Measurements from ENCODE around the gene FBXO34.
A peak's percentile ranks its signal among the peaks of the same experiment; 100 is the strongest.

The FBXO34 gene

DNA sequence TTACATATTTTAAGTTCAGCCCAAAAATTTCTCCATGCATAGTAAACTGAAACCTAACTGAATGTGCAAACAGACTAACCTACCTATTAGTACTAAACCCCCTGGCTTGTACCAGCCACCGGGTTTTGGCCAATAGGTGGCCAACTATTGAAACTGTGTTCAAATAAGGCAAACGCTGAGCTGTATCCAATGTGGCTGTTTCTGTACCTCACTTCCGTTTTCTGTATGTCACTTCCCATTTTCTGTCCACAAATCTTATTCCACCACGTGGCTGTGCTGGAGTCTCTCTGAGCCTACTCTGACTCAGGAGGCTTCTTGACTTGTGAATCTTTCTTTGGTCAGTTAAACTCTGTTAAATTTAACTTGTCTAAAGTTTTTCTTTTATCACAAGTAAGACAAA lies 6.0 kb upstream of the FBXO34 start:
- ATAC-seq, result no peak

GRCh38 chr14:55267820-55268219 lies 3.4 kb upstream of the FBXO34 start:
- TF ChIP-seq CSRNP3 (CRISPR knock-in tag; IDR thresholded peaks at IDR 0.05) (no peak), ESRRG (CRISPR knock-in tag; IDR thresholded peaks at IDR 0.05) (no peak)
- no peak for ATAC-seq

More for the DNA sequence above, 6.0 kb upstream of the FBXO34 start:
- TF ChIP-seq ZNF70 (CRISPR knock-in tag; IDR thresholded peaks at IDR 0.05) (no peak), TOX (CRISPR knock-in tag; IDR thresholded peaks at IDR 0.05; ENCODE audit: borderline replicate concordance) (no peak), ESRRG (CRISPR knock-in tag; IDR thresholded peaks at IDR 0.05) (no peak), ARNTL (CRISPR knock-in tag; IDR thresholded peaks at IDR 0.05; ENCODE audit: borderline replicate concordance, low read depth) (no peak), ISL1 (CRISPR knock-in tag; IDR thresholded peaks at IDR 0.05) (no peak), ZNF565 (CRISPR knock-in tag; conservative IDR thresholded peaks at IDR 0.05; ENCODE audit: low read depth) (no peak)

DNA sequence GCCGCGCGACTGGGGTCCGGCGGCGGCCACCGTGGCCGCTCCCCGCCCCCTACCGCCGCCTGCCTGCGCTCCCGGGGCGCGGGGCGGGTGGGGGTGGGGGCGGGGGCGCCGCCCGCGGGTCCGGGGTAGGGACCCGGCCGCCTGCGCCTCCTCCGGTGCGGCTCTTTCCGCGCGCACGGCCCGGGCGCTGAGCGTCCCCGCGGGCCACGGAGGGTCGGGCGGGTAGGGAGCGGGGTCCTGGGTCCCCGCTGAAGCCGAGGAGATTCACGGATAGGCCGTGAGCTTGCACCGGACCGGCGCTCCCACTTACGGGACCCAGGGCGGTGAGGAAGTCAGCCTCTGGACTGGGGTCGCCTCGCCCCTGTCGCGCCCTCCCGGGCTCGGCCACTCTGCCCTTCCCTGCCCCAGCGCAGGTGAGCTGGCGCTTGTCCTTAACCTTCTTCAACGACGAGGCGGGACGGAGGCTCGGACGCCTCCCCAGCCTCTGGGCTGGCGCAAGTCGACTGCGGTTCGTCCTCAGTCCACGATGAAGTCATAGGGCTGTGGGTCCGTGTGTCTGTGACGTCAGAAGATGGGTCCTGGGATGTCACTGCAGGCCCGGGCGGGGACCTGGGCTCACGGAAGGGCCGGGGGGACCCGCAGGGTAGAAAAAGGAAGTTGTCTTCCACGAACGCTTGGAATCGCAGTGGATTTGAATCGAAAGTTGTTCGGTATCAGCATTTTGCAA lies 514 bp downstream of the FBXO34 start:
- peak; percentile 50 for ATAC-seq
- TF ChIP-seq POU6F1 (CRISPR knock-in tag; IDR thresholded peaks at IDR 0.05; ENCODE audit: borderline replicate concordance, low read depth), result no peak
- no peak for TF ChIP-seq ZFP30 (CRISPR knock-in tag; IDR thresholded peaks at IDR 0.05)
- no peak for TF ChIP-seq ISL1 (CRISPR knock-in tag; IDR thresholded peaks at IDR 0.05)
- no peak for TF ChIP-seq TCF4 (CRISPR knock-in tag; IDR thresholded peaks at IDR 0.05; ENCODE audit: borderline replicate concordance)
- TF ChIP-seq TOX (CRISPR knock-in tag; IDR thresholded peaks at IDR 0.05; ENCODE audit: borderline replicate concordance), result no peak
- TF ChIP-seq, protein P1, sequence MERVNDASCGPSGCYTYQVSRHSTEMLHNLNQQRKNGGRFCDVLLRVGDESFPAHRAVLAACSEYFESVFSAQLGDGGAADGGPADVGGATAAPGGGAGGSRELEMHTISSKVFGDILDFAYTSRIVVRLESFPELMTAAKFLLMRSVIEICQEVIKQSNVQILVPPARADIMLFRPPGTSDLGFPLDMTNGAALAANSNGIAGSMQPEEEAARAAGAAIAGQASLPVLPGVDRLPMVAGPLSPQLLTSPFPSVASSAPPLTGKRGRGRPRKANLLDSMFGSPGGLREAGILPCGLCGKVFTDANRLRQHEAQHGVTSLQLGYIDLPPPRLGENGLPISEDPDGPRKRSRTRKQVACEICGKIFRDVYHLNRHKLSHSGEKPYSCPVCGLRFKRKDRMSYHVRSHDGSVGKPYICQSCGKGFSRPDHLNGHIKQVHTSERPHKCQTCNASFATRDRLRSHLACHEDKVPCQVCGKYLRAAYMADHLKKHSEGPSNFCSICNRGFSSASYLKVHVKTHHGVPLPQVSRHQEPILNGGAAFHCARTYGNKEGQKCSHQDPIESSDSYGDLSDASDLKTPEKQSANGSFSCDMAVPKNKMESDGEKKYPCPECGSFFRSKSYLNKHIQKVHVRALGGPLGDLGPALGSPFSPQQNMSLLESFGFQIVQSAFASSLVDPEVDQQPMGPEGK (CRISPR knock-in tag; IDR thresholded peaks at IDR 0.05; ENCODE audit: borderline replicate concordance), result no peak
- no peak for TF ChIP-seq SNAI2 (CRISPR knock-in tag; IDR thresholded peaks at IDR 0.05)
- no peak for TF ChIP-seq ZNF70 (CRISPR knock-in tag; IDR thresholded peaks at IDR 0.05)
- TF ChIP-seq CSRNP3 (CRISPR knock-in tag; IDR thresholded peaks at IDR 0.05), result no peak
- no peak for TF ChIP-seq OSR1 (CRISPR knock-in tag; IDR thresholded peaks at IDR 0.05)

DNA sequence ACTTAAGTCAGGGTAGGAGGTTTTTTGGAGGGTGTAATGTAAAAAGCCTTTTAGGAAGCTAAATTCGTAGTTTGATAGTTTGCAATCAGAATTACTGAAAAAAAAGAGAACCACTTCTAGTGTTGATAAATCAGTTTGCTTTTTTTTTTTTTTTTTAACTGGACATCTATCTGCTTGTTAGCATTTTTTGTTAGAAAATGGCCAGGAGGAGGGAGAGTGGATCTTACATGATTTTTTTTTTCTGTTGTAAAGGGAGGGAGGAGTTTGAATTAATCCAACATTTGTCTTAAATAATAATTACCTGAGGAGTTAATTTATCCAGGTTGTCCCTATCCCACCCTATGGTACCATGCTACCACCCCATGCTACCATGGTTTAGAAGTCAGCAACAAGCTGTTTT lies 1.2 kb downstream of the FBXO34 start:
- no peak for TF ChIP-seq OSR1 (CRISPR knock-in tag; IDR thresholded peaks at IDR 0.05)
- no peak for TF ChIP-seq ISL1 (CRISPR knock-in tag; IDR thresholded peaks at IDR 0.05)
- no peak for TF ChIP-seq RARB (CRISPR knock-in tag; IDR thresholded peaks at IDR 0.05)
- TF ChIP-seq ZNF8 (CRISPR knock-in tag; IDR thresholded peaks at IDR 0.05), result no peak

DNA sequence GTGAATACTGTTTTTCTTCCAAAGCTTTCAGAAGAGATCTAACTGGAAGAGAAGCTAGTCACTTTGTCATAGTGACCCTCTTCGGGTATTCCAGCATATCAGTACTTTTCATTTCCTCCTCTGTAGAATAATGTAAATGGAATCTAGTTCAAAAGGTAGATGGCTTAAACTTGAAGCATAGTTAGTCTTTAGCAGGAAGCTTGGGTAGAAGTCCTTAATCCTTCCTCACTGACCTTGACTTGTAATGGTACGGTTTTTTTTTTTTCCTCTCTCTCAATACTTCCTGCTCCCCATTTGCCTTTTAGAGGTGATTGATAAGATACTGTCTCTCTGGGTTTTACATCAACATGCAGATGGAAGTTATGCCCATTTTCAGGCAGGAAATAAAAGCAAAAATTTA lies 1.7 kb downstream of the FBXO34 start:
- no peak for ATAC-seq
- TF ChIP-seq ARNTL (CRISPR knock-in tag; IDR thresholded peaks at IDR 0.05; ENCODE audit: borderline replicate concordance, low read depth) (no peak), ZNF70 (CRISPR knock-in tag; IDR thresholded peaks at IDR 0.05) (no peak), ZFP30 (CRISPR knock-in tag; IDR thresholded peaks at IDR 0.05) (no peak), POU6F1 (CRISPR knock-in tag; IDR thresholded peaks at IDR 0.05; ENCODE audit: borderline replicate concordance, low read depth) (no peak), TOX (CRISPR knock-in tag; IDR thresholded peaks at IDR 0.05; ENCODE audit: borderline replicate concordance) (no peak), CSRNP3 (CRISPR knock-in tag; IDR thresholded peaks at IDR 0.05) (no peak)

More for the DNA sequence above, 1.2 kb downstream of the FBXO34 start:
- no peak for ATAC-seq
